Right lobe of liver (tissue), 4 donors: ENCODE data around the gene SOX30.

Experiments used
- CTCF ChIP-seq, 4 donors: fragments of 200-600 bp in 3 of 4; fragments of 450-650 bp in 1 of 4; IDR thresholded peaks; one replicate each; pipeline versions ENCODE4 v1.5.1 to v1.8.0; 2016 to 2022; ENCODE audit warnings: antibody characterized with exemption in 4 of 4, mild to moderate bottlenecking in 2 of 4
- POLR2A ChIP-seq: fragments of 450-650 bp; IDR thresholded peaks from one replicate; pipeline ENCODE4 v1.6.1; 2017; ENCODE audit warnings: antibody characterized with exemption, mild to moderate bottlenecking
- donor health status: DM: no; HTN: no; CAD: no.
- donor health status: DM: no; HTN: no; CAD: no.
- donor health status: DM: no; HTN: yes; CAD: no.

GRCh38 chr5:157594257-157594656, 58.0 kb downstream of the SOX30 start:
- TF ChIP-seq CTCF (IDR thresholded peaks at IDR 0.05) (no peak), POLR2A (no peak)
